ENCODE measurements around the gene TSPAN18.

TSPAN18 gene

DNA sequence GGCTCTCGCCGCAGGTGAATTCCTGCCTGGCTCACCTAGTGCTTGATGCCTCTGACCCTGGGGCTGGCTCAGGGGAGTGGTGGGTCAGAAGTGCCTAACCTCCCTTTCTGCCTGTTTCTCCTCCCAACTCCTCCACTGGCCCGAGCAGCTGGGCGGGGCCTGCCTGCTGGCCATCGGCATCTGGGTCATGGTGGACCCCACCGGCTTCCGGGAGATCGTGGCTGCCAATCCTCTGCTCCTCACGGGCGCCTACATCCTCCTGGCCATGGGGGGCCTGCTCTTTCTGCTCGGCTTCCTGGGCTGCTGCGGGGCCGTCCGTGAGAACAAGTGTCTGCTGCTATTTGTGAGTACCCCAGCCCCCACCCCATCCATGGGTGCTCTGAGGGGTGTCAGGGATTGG, 182.8 kb downstream of the TSPAN18 start:
- Histone ChIP-seq H3K79me2 (ENCODE audit: control insufficient read depth, low read length) (no peaks in the 10 kb centered on the region), H3K27ac (ENCODE audit: low read depth, low read length) (no peak overlapping the region), H3K4me1 (ENCODE audit: control insufficient read depth, low read length) (peaks cover 17% of the 10 kb centered on the region), H3K36me3 (ENCODE audit: control insufficient read depth, low read length) (no peaks in the 10 kb centered on the region), H3F3A (ENCODE audit: control insufficient read depth, insufficient read depth) (no peaks in the 10 kb centered on the region), H3K4me3 (ENCODE audit: low read length) (no peak overlapping the region), H3K9me2 (replicated peaks; ENCODE audit: control insufficient read depth, low read length) (no peaks in the 10 kb centered on the region), H3K27me3 (ENCODE audit: control insufficient read depth, low read length) (no peaks in the 10 kb centered on the region), H3K9me3 (ENCODE audit: control insufficient read depth, insufficient read depth, low read length) (no peaks in the 10 kb centered on the region), H3K4me2 (ENCODE audit: low read length) (no peak overlapping the region), H4K20me1 (ENCODE audit: control insufficient read depth, insufficient read depth, low read depth, low read length) (no peaks in the 10 kb centered on the region)
- no peak for TF ChIP-seq EZH2phosphoT487 (IDR thresholded peaks at IDR 0.05; ENCODE audit: borderline replicate concordance, low read length)
- TF ChIP-seq, protein P1, sequence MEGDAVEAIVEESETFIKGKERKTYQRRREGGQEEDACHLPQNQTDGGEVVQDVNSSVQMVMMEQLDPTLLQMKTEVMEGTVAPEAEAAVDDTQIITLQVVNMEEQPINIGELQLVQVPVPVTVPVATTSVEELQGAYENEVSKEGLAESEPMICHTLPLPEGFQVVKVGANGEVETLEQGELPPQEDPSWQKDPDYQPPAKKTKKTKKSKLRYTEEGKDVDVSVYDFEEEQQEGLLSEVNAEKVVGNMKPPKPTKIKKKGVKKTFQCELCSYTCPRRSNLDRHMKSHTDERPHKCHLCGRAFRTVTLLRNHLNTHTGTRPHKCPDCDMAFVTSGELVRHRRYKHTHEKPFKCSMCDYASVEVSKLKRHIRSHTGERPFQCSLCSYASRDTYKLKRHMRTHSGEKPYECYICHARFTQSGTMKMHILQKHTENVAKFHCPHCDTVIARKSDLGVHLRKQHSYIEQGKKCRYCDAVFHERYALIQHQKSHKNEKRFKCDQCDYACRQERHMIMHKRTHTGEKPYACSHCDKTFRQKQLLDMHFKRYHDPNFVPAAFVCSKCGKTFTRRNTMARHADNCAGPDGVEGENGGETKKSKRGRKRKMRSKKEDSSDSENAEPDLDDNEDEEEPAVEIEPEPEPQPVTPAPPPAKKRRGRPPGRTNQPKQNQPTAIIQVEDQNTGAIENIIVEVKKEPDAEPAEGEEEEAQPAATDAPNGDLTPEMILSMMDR (IDR thresholded peaks at IDR 0.05; ENCODE audit: low read depth, low read length, poor library complexity, severe bottlenecking) = no peak

DNA sequence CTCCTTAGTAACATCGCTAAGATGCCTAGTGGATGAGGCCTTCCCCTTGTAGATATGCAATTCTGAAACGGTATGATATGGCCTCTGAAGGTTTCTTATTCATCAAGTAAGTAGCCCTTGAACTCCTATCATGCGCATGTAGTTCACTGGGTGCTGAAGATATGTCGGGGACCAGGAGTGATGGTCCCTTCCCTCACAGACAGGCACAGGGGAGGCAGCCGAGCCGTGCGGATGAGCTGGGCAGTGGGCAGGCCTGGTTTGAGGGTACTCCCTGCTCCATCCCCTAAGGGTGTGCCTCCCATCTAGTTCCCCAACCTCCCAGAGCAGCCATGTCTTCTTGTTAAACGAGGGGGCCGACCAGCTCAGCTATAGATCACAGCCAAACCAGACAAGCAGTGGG, 183.8 kb downstream of the TSPAN18 start:
- Histone ChIP-seq H3K4me1 (ENCODE audit: control insufficient read depth, low read length) (peaks cover 21% of the 10 kb centered on the region), H3K79me2 (ENCODE audit: control insufficient read depth, low read length) (no peaks in the 10 kb centered on the region), H3K27me3 (ENCODE audit: control insufficient read depth, low read length) (no peaks in the 10 kb centered on the region), H4K20me1 (ENCODE audit: control insufficient read depth, insufficient read depth, low read depth, low read length) (no peaks in the 10 kb centered on the region), H3K4me3 (ENCODE audit: low read length) (no peak overlapping the region), H3K27ac (ENCODE audit: low read depth, low read length) (no peak overlapping the region), H3K36me3 (ENCODE audit: control insufficient read depth, low read length) (no peaks in the 10 kb centered on the region), H3K9me3 (ENCODE audit: control insufficient read depth, insufficient read depth, low read length) (no peaks in the 10 kb centered on the region), H3K9me2 (replicated peaks; ENCODE audit: control insufficient read depth, low read length) (no peaks in the 10 kb centered on the region), H3F3A (ENCODE audit: control insufficient read depth, insufficient read depth) (no peaks in the 10 kb centered on the region; the same call in 1 of the 2 replicates), H3K4me2 (ENCODE audit: low read length) (no peak overlapping the region; the same call in 1 of the 2 replicates)
- no peak for TF ChIP-seq EZH2phosphoT487 (IDR thresholded peaks at IDR 0.05; ENCODE audit: borderline replicate concordance, low read length)
- TF ChIP-seq, protein P1 (IDR thresholded peaks at IDR 0.05; ENCODE audit: low read depth, low read length, poor library complexity, severe bottlenecking) = no peak

DNA sequence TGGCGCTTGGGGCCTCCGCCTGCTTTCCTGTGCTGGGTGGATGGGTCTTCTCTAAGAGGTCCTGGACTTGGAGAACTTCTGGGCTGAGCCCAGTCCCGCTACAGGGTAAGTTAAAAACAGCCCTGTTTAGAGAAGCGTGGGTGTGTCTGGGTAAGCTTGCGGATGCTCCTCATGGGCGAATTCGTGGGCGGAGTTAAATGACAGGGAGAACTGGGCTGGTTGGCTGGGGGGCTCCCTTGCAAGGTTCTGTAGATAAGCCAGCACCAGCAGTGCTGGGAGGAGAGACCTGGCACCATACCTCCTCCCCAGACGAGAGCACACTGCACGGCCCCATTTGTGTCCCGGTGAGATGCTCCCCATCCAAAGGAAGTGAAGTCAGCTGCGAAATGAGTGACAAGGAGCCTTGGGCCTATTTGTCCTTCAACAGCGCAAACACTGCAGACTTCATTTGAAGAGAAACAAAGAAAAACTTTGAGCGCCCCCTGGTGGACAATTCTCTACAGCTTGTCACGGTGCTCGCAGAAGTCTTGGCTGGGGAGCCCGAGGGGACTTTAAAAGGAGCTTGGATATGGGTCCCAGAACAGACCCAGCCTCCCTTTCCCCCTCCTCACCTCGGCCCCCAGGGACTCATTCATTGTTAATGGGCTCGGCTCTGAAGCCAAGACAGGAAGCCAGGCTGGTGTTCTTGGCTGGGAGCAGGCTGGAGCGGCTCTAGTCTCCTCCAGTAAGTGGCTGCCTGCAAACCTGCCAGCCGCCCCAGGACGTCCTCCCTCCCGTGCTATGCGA, 184.5 kb downstream of the TSPAN18 start:
- H3F3A ChIP-seq (ENCODE audit: control insufficient read depth, insufficient read depth) = no peaks in the 10 kb centered on the region; the same call in 1 of the 2 replicates
- peaks cover 22% of the 10 kb centered on the region for H3K4me1 ChIP-seq (ENCODE audit: control insufficient read depth, low read length)
- H3K9me2 ChIP-seq (replicated peaks; ENCODE audit: control insufficient read depth, low read length) = no peaks in the 10 kb centered on the region
- no peaks in the 10 kb centered on the region for H4K20me1 ChIP-seq (ENCODE audit: control insufficient read depth, insufficient read depth, low read depth, low read length)
- no peak overlapping the region for H3K27ac ChIP-seq (ENCODE audit: low read depth, low read length)
- H3K4me2 ChIP-seq (ENCODE audit: low read length) = peak overlapping the region; percentile 8
- no peak for TF ChIP-seq EZH2phosphoT487 (IDR thresholded peaks at IDR 0.05; ENCODE audit: borderline replicate concordance, low read length)
- TF ChIP-seq, protein P1 (IDR thresholded peaks at IDR 0.05; ENCODE audit: low read depth, low read length, poor library complexity, severe bottlenecking) = peak; percentile 79
- no peaks in the 10 kb centered on the region for H3K36me3 ChIP-seq (ENCODE audit: control insufficient read depth, low read length)
- H3K9me3 ChIP-seq (ENCODE audit: control insufficient read depth, insufficient read depth, low read length) = no peaks in the 10 kb centered on the region
- no peaks in the 10 kb centered on the region for H3K79me2 ChIP-seq (ENCODE audit: control insufficient read depth, low read length)
- no peaks in the 10 kb centered on the region for H3K27me3 ChIP-seq (ENCODE audit: control insufficient read depth, low read length)
- H3K4me3 ChIP-seq (ENCODE audit: low read length) = no peak overlapping the region

All from DOHH2 (cell line).